LNCAP (cell line): ENCODE results near the gene G6PD.

Experiments
- CTCF ChIP-seq: fragments of 450-650 bp; IDR thresholded peaks from 2 replicates; pipeline ENCODE4 v1.5.1; 2017; ENCODE audit warnings: mild to moderate bottlenecking

Gene G6PD

GRCh38 chrX:154548028-154548316 is 1.3 kb upstream of the G6PD start:
- TF ChIP-seq CTCF, result no peak

- TF ChIP-seq CTCF, result no peak
Observed at GRCh38 chrX:154547245-154548027, 790 bp upstream of the G6PD start, which contains the start of gene IKBKG. Gene IKBKG, plus strand, starts transcription at chrX:154547620. Its CDS starts 4,383 bp downstream, at chrX:154552003.

GRCh38 chrX:154545673-154546274 is 872 bp downstream of the G6PD start:
- no peak for TF ChIP-seq CTCF

- TF ChIP-seq CTCF, result no peak
Observed at GRCh38 chrX:154542723-154543424, 3.8 kb downstream of the G6PD start.

- TF ChIP-seq CTCF, result no peak
Observed at GRCh38 chrX:154541896-154542722, 4.5 kb downstream of the G6PD start.

- no peak for TF ChIP-seq CTCF
Observed at GRCh38 chrX:154541589-154541895, 5.1 kb downstream of the G6PD start.

- TF ChIP-seq CTCF, result no peak
Observed at GRCh38 chrX:154540897-154541535, 5.6 kb downstream of the G6PD start.
